Measurements from ENCODE around the gene MAD1L1.

The MAD1L1 gene

GRCh38 chr7:2112261-2113198, 120.2 kb downstream of the MAD1L1 start:
- DNase-seq, result no peak

GRCh38 chr7:2111568-2111967, 121.2 kb downstream of the MAD1L1 start:
- no peak for DNase-seq

- DNase-seq, result peak; percentile 52
Observed at GRCh38 chr7:2110610-2111396, 121.9 kb downstream of the MAD1L1 start.

- peak; percentile 97 for DNase-seq
Observed at GRCh38 chr7:2109936-2110609, 122.7 kb downstream of the MAD1L1 start.

- DNase-seq, result peak; percentile 56
Observed at GRCh38 chr7:2109251-2109872, 123.4 kb downstream of the MAD1L1 start.

- DNase-seq, result peak; percentile 58
Observed at GRCh38 chr7:2108501-2109250, 124.1 kb downstream of the MAD1L1 start.

- no peak for DNase-seq
Observed at GRCh38 chr7:2108071-2108455, 124.7 kb downstream of the MAD1L1 start.

GRCh38 chr7:2107386-2108070, 125.2 kb downstream of the MAD1L1 start:
- no peak for DNase-seq

GRCh38 chr7:2106924-2107323, 125.8 kb downstream of the MAD1L1 start:
- peak; percentile 66 for DNase-seq

GRCh38 chr7:2106440-2106839, 126.3 kb downstream of the MAD1L1 start:
- DNase-seq, result no peak

GRCh38 chr7:2105917-2106316, 126.8 kb downstream of the MAD1L1 start:
- no peak for DNase-seq

GRCh38 chr7:2105280-2105679, 127.5 kb downstream of the MAD1L1 start:
- DNase-seq, result no peak

- DNase-seq, result no peak
Observed at GRCh38 chr7:2104716-2105115, 128.0 kb downstream of the MAD1L1 start.

GRCh38 chr7:2104107-2104710, 128.5 kb downstream of the MAD1L1 start:
- peak; percentile 94 for DNase-seq

GRCh38 chr7:2103071-2103898, 129.5 kb downstream of the MAD1L1 start:
- DNase-seq, result no peak

GRCh38 chr7:2102375-2102723, 130.4 kb downstream of the MAD1L1 start:
- no peak for DNase-seq

- no peak for DNase-seq
Observed at GRCh38 chr7:2101630-2102374, 130.9 kb downstream of the MAD1L1 start.

- no peak for DNase-seq
Observed at GRCh38 chr7:2100278-2101208, 132.2 kb downstream of the MAD1L1 start.

All from fibroblast of skin of right biceps (primary cell).